Erythroblast (primary cell): ENCODE data around the gene SLC6A13.

ENCODE experiments used
- GATA1 ChIP-seq: IDR thresholded peaks from 2 replicates; pipeline ENCODE4 v1.6.1; 2011; ENCODE audit warnings: low read depth, mild to moderate bottlenecking, control low read depth, low read length, moderate library complexity
- POLR2A ChIP-seq: IDR thresholded peaks from 2 replicates; pipeline ENCODE4 v1.6.1; 2011; ENCODE audit warnings: mild to moderate bottlenecking, low read length

- TF ChIP-seq POLR2A (no peak), GATA1 (no peak)
These were observed 22.1 kb downstream of the SLC6A13 start for GRCh38 chr12:240566-240965.
